Raji (cell line): ENCODE data around the gene PGF.

Experiments used
- POLR2A ChIP-seq: IDR thresholded peaks from 2 replicates; pipeline ENCODE4 v1.6.1; 2011; ENCODE audit warnings: low read depth, low read length, control low read depth; ENCODE audit not compliant: insufficient read depth

Gene PGF

DNA sequence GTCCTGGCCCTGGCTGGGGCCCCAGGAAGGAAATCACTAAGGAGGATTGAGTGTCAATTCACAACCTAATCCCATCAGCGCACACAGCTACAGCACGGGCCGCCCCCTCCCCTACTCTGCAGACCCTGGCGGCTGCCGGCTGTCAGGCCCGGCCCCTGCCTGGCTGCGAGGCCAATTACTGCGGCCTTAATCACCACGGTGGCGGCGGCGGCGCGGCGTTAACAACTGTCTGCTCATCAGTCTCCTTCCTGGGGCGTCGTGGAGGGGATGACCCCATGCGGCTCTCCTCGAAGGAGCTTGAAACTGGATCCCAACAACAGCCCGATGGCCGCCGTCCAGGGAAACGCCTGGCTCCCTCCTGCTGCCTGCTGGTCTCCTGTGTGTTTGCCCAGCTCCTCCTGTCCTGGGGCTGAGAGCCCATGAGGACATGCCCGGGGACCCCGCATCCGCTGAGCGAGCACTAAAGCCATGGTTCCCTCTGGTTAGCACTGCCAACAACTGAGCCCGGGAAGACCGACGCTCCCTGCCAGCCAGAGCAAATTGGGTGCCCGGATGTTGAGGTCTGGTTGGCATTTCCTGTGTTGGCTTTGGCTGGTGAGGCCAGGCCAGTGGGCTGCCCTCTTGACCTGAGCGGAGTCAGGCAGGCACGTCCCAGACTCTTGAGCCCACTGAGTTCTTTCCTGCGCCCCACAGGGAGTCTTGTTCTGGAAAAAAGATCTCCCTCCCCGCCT is 25.5 kb upstream of the PGF start:
- TF ChIP-seq POLR2A = no peak

DNA sequence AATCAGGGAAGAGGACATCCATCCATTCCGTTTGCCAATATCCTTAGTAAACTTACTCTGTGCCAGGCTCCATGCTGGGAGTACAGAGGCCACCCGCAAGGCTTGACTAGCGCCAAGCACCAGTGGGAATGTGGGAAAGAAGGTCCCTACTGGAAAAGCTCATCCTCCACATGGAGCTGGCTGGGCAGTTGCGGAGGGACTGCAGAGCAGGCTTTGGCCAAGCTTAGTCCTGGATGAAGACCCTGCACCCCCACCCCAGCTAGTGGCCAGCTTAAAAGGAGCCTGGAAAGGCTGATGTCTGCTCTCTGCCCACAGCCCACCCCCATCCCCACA is 25.0 kb upstream of the PGF start:
- TF ChIP-seq POLR2A = no peak

DNA sequence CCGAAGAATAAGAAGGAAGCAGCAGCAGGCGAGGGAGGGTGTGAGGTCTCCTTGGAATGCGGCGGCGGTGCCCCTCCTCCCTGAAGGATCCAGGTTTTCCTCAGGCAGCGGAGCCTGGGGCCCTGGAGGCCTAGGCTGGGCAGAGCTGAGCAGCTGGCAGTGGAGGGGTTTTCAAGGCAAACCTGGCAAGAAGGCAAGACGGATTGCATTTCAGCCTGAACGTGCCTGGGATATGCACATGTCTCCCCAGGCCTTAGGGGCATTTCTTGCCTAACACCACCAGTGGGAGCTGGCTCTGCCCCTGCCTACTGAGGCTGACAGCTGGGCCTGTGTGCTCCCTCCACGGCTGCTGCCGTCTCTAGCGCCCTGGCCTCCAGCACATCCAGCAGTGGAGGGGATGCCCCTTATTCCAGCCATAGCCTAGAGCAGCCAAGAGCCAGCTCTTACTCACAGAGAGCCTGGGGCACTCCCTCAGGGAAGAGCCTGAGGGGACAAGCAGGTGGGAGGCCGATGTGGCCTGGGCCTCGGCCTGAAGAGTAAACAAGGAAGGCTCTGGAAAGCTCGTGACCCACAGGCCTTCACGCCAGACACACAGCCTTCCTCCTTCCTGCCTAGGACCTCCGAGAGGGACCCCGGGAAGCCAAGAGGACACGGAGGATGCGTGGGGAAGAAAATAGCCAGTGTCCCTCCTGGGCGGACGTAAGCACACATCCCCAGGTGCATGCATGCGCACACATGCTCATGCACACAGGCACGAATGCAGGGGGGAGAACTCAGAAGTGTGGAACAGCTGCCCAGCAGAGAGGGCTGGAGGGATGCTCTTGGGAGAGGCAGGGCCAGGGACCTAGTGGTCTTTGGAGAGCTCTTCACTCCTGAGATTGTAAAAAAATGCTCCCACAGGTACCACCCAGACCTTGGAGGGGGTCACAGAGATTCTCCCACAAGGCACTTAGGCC is 24.3 kb upstream of the PGF start:
- no peak for TF ChIP-seq POLR2A

DNA sequence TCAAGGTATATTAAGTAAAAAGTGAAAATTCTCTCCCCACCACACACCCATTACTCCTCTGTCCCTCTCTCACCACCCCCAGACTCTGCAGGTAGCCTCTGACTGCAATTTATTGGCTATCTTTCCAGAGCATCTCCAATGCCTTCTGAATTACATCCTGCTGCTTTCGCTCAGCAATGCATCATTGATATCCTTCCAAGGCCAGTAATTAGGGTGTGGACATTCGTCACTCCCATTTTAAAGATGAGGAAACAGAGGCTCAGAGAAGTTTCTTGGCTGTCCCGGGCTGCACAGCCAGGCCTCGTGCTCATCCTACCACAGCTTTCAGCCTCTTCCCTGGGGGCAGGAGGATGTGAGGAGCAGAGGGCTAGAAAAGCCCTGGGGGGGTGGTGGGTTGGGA is 23.6 kb upstream of the PGF start:
- no peak for TF ChIP-seq POLR2A

DNA sequence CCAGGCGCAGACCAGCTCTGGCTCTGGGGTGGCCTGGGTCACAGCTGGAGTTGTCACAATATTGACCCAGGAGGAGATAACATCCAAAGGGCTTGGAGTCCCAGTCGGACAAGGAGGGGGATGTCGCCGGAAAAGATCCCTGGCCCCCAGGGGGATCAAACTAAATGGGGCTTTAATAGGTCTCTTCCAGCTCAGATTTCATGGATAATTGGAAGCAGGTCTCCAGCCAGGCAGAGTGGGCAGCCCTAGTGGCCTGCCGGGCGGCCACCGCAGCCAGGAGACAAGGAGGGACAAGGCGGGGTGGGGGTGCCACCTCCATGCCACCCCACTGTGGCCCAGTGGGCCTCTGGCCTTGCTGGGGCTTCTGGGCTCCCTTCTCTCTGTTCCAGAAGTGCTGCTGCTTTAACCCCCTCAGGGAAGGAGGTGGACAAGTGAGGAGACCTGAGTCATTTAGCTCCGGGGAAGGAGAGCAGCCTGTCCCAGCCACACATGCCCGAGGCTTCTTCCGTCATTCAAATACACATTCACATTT is 23.1 kb upstream of the PGF start:
- TF ChIP-seq POLR2A = no peak

DNA sequence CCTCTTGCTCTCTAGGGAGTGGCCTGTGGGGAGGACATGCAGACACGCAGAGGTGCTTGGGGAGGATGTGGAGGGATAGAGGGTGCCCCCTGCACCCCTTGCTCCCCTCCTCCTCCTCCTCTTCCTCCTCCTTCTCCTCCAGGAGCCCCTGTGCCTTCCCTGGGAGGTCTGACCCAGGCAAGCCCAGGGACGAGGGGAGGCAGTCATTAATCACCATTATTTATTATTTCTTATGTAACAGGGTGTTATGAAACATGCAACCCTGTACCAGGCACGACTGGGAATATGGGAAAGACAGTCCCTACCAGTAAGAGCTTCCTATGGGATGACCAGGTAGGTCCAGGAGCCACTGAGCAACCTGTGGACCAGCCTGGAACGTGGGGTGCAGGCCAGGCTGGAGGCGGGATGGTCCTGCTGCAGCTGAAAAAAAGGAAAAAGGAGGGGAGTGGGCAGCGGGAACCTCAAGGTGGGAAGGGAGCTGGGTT is 22.5 kb upstream of the PGF start:
- TF ChIP-seq POLR2A = no peak

DNA sequence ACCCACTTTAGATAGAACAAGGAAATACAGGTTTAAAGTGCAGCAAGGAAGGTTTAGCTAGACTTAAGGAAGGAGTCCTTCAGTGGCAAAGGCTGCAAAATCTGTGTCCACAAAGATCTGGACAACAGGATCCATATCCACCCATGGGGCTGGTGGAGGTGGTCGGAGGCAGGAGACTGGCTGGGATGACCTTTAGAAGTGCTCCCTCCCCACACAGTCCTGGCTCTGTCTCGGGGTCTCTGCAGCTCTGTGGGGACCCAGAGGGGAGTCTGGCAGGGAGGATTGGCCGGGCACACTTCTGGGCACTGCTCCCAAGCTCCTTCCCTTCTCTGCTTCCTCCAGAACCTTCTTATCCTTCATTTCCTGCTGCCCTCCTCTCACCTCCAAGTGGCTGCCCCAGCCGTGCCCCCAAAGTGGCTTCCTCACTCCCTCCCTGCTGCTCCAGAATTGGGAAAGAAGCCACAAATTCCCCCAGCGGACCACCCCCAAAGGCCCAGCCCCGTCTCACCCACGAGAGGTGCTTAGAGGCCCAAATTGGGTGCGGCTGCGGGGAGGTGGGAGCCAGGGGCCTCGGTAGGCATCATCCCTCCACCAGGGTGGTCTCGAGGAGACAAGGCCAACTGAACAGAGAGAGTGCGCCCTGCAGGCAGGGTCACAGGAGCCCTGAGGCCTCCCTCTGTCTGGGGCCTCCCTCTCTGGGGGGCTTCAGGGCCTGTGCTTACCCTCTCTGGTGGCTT is 21.9 kb upstream of the PGF start:
- TF ChIP-seq POLR2A = no peak

DNA sequence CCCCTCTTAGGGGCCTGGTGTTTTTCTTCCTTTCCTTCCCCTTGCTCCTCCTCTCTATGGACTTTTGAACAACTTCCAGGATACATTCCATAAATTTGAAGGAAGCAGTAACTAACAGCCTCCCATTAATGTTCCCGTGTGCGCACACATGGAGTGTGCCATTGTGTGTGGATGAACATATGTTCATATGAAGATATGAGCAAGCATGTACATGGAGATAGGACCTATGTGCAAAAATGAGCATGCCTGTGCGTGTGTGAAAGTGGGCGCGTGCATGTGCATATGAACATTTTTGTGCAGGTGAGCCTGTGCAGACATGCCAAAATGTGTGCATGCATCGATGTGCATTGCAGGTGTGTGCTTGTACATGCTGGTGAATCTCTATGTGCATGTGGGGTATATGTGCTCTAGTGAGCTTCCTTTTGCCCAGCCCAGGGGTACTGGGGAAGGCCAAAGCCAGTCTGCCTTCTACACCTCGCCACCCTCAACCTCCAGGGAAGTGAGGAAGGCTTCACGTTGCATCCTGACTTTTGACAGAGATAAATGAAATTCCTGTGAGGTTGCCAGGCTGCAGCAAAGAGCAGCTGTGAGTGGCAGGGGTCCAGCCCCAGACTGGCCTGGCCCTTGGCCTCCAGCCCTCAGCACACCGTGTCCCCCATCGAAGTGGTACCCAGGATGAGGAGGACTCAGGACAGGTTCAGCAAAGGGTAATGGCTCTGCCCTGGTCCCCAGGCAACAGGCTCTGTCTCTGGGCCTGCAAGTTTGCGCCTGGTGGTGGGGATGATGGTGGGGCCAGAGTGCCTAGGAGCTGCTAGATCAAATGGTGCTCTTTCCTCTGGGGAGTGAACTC is 21.1 kb upstream of the PGF start:
- no peak for TF ChIP-seq POLR2A

DNA sequence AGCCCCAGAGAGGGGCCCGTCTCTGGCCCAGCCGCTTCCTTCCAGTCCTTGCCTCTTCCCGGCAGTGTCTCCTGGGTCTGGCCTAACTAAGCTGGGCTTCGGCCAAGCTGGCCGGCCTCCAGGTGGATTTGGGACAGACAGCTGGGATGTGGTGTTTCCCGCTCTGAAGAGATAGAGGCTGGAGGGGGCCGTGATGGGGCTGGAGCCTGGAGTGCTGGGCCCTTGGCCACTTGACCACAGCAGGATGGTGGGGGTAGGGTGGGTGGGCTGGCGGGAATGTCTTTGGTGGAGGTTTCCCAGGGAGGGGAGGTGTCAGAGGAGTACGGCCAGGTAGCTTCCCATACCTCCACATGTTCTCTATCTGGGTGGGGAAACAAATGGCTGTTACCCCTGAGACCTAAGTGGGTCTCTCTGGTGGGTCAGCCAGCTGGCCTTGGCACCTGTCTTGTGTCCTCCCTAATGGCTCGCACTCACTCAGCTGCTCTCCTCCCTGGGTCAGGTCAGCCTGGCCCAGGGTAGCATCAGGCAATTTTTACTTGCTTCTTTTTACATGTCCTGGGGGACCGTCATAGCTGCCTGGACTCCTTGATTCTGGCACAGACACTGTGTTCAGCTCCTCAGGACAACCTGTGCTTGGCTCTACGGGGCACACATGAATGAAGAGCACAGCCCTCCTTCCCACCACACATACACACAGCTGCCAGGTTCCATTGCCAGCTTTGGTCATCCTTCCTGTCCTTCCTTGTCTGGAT is 19.8 kb upstream of the PGF start:
- no peak for TF ChIP-seq POLR2A

DNA sequence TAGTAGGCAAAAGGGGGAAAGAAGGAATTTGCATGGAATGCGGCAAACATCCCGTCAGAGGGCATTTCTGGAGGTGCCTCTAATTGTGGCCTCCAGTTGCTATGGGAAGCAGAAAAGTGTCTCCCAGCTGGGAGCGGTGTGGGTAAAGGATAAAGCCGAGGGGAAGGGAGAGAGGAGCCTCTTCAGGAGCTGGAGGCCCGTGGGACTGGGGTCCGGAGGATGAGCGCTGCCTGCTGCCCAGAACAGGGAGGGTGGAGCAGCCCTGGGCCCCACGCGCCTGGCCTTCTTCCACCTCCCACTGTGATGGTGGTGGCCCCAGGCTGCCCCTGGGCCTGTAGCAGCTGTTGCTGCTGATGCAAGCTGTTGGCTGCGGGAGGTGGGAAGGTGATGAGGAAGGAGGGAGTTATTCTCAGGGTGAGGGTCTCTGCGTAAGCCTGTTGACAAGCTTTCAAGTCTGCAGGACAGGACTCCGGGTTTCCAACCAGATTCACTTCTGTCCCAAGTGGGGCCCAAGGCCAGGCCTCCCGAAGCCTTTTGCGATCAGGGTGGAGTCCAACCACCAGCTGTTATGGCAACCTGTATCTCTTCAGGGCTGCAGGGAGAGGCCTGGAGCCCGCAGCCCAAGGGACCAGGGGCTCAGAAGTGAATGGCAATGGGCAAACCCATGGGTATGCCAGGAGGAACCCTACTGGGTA is 19.1 kb upstream of the PGF start:
- TF ChIP-seq POLR2A = no peak

DNA sequence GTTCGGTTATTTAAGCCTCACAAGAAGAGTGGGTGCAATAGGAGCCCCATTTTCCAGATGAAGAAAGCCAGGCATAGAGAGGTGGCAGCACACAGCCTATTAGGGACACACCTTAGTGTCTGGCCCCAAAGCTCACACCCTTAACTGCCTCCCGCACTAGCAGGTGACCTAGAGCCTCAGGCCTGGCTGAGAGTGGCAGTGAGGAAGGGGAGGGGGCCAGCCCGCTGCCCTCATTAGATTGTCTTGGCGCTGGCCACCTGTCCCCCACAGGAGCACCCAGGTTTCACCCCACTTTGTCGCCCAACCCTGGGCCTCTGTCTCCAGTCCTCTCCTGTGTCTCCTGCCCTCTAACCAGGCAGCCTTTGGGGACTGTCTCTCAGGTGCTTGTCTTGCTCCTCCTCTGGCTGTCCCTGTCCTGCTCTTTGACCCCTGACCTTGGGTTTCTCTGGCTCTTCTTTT is 18.5 kb upstream of the PGF start:
- TF ChIP-seq POLR2A = no peak

DNA sequence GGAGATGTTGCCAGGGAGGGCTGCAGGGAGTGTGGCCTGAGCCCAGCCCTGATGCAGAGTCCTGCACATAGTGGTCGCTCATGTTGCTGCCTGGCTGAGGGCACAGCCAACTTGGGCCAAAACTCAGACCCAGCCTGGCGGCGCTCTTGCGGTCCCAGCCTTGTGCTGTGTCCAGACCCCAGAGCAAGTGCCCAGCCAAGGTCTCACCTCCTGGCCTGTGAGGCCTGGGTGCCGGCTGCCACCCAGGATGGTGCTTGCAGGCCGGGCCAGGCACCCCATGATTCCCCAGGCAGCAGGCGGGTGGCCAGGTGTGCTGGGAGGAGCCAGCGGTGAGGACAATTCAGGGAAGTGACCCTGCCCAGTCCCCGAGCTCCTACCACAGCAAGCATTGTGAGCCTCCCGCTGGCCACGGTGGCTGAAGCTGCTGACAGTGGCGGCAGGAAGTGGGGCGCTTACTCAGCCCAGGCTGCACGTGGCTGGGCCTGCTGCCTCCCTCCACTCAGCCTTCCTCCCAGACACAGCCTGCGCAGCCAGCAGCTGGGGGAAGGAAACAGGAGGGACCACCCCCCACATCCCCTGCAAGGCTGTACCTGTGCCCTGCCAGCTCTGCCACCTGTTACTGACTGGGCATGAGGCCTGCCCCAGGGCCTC is 17.7 kb upstream of the PGF start:
- TF ChIP-seq POLR2A = no peak
